ENCODE data around the gene FARP1. TPM values are rescaled to one million over a fixed set of nuclear protein-coding genes. Genes with fewer than 3 reads are reported as not detected.
A peak's percentile ranks its signal among the peaks of the same experiment; 100 is the strongest.

FARP1 gene
- total and polyA plus RNA-seq, 2 of the 13 experiments (the other 11 are each of a cell fraction or from before 2014, with no cell fraction given): 70.6 to 126 TPM

GRCh38 chr13:98308086-98308911 lies 165.4 kb downstream of the FARP1 start (continued):
- TF ChIP-seq ZNF318 (CRISPR knock-in tag; IDR thresholded peaks at IDR 0.05): no peak
- no peak for TF ChIP-seq SOX13 (IDR thresholded peaks at IDR 0.05)
- TF ChIP-seq SOX13 (CRISPR knock-in tag; conservative IDR thresholded peaks at IDR 0.05 in 1 of 2, IDR thresholded peaks at IDR 0.05 in 1 of 2): peak in 1 of 2 experiments; percentile 82; a peak in 2 of 4 replicates
- TF ChIP-seq ZNF3 (CRISPR knock-in tag; IDR thresholded peaks at IDR 0.05): no peak
- TF ChIP-seq ZNF282 (IDR thresholded peaks at IDR 0.05; ENCODE audit: partially characterized antibody): no peak
- TF ChIP-seq ZMAT5 (CRISPR knock-in tag; IDR thresholded peaks at IDR 0.05; ENCODE audit: borderline replicate concordance, low read depth): no peak
- no peak for TF ChIP-seq MAFG (CRISPR knock-in tag; IDR thresholded peaks at IDR 0.05)
- TF ChIP-seq HES4 (CRISPR knock-in tag; IDR thresholded peaks at IDR 0.05; ENCODE audit: borderline replicate concordance): no peak
- TF ChIP-seq THAP8 (CRISPR knock-in tag; IDR thresholded peaks at IDR 0.05; ENCODE audit: borderline replicate concordance): no peak
- no peak for TF ChIP-seq SMARCE1 (IDR thresholded peaks at IDR 0.05; ENCODE audit: borderline replicate concordance)
- TF ChIP-seq EHMT2 (IDR thresholded peaks at IDR 0.05; ENCODE audit: borderline replicate concordance, low read depth, low read length): no peak
- no peak; the same call in 1 of the 2 replicates for TF ChIP-seq KDM5B (CRISPR knock-in tag; IDR thresholded peaks at IDR 0.05; ENCODE audit: borderline replicate concordance)
- no peak for TF ChIP-seq EEA1 (CRISPR knock-in tag; IDR thresholded peaks at IDR 0.05; ENCODE audit: borderline replicate concordance)
- TF ChIP-seq TAF1 (CRISPR knock-in tag; IDR thresholded peaks at IDR 0.05): no peak
- no peak for TF ChIP-seq ZNF276 (CRISPR knock-in tag; IDR thresholded peaks at IDR 0.05; ENCODE audit: low read depth)
- TF ChIP-seq FOXJ3 (CRISPR knock-in tag; IDR thresholded peaks at IDR 0.05; ENCODE audit: borderline replicate concordance): peak; percentile 57; the same call in 1 of the 2 replicates
- TF ChIP-seq KAT7 (CRISPR knock-in tag; IDR thresholded peaks at IDR 0.05; ENCODE audit: borderline replicate concordance): no peak
- no peak; the same call in 1 of the 2 replicates for TF ChIP-seq ZNF670 (CRISPR knock-in tag; IDR thresholded peaks at IDR 0.05; ENCODE audit: borderline replicate concordance)

All from HepG2 (cell line).